Activated B cell treated with CpG ODN at 0.5 μM for 24 hours (primary cell): ENCODE data around the gene DDX3X. TPM values are rescaled to one million over a fixed set of nuclear protein-coding genes. Genes with fewer than 3 reads are reported as not detected.
"Not testable (repeated sequence)": the region's sequence is repeated elsewhere in the genome, so short reads cannot be mapped to it uniquely, and the experiment has no call there.

Experiments used
- ATAC-seq: fragments of 200-7000 bp; cut with Tn5 transposase; one replicate; pipeline ENCODE4 v1.10.0; 2021; ENCODE audit warnings: low read depth, mild to moderate bottlenecking, moderate library complexity
- CTCF ChIA-PET: fragments of 350-600 bp; sonication (Branson Sonifier 250); formaldehyde crosslinking; loops from one replicate; lab custom pipeline; 2021; ENCODE audit warnings: antibody characterized with exemption; lab: Charles Lee
- POLR2A ChIA-PET: fragments of 350-600 bp; sonication (Branson Sonifier 250); formaldehyde crosslinking; loops from one replicate; lab custom pipeline; 2021; ENCODE audit warnings: antibody characterized with exemption; lab: Charles Lee
- DNase-seq: peaks from one replicate; pipeline ENCODE4 v3.0.0; 2022
- H3K27ac Mint-ChIP-seq: one replicate; pipeline ENCODE4 v1.8.0; 2020; ENCODE audit warnings: mixed read lengths
- H3K27me3 Mint-ChIP-seq: one replicate; pipeline ENCODE4 v1.8.0; 2021; ENCODE audit warnings: mixed read lengths
- H3K36me3 Mint-ChIP-seq: one replicate; pipeline ENCODE4 v1.8.0; 2021; ENCODE audit warnings: low read depth, mixed read lengths
- H3K4me1 Mint-ChIP-seq: one replicate; pipeline ENCODE4 v1.8.0; 2021; ENCODE audit warnings: mixed read lengths
- H3K4me3 Mint-ChIP-seq: one replicate; pipeline ENCODE4 v1.8.0; 2020; ENCODE audit warnings: mild to moderate bottlenecking, mixed read lengths
- H3K9me3 Mint-ChIP-seq: one replicate; pipeline ENCODE4 v1.8.0; 2020; ENCODE audit warnings: mixed read lengths
- intact Hi-C: fragments of 100-400 bp; cut with micrococcal nuclease; formaldehyde crosslinking; loops from one replicate; pipeline ENCODE4 v1.15.1; 2024
- total RNA-seq: library from RNA; stranded (reverse); gene quantifications from 2 replicates; pipeline ENCODE4 v1.2.3, GENCODE V29; 2022
- TF ChIP-seq, protein P1 (sequence below): fragments of 200-600 bp; IDR thresholded peaks from one replicate; pipeline ENCODE4 v1.8.0; 2022; ENCODE audit warnings: antibody characterized with exemption, mild to moderate bottlenecking

DDX3X gene
- total RNA-seq, 1 donor from 2014 or later = 247 TPM

DNA sequence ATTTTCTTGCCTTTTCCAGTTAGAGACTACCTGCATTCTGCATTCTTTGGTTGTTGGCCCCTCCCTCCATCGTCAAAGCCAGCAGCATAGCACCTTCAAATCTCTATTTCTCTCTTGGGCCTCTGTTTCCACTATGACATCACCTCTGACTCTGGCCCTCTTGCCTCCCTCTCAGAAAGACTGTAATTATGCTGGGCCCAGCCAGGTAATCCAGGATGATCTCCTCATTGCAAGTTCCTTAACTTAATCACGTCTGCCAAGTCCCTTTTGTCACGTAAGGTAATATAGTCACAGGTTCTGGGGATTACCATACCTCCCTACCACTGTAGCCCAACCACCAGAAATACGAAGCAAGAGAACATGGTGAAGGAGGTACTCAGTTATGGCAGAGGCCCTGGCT lies 73.9 kb downstream of the DDX3X start:
- H3K27ac Mint-ChIP-seq = no peak overlapping the region
- H3K9me3 Mint-ChIP-seq = no peaks in the 10 kb centered on the region
- no peaks in the 10 kb centered on the region for H3K36me3 Mint-ChIP-seq
- intact Hi-C loops = no loop called here
- ATAC-seq (no peak), DNase-seq (no peak)
- H3K4me1 Mint-ChIP-seq = no peaks in the 10 kb centered on the region
- ChIA-PET CTCF (no interaction called here), POLR2A (no interaction called here)
- no peaks in the 10 kb centered on the region for H3K27me3 Mint-ChIP-seq
- TF ChIP-seq, protein P1, sequence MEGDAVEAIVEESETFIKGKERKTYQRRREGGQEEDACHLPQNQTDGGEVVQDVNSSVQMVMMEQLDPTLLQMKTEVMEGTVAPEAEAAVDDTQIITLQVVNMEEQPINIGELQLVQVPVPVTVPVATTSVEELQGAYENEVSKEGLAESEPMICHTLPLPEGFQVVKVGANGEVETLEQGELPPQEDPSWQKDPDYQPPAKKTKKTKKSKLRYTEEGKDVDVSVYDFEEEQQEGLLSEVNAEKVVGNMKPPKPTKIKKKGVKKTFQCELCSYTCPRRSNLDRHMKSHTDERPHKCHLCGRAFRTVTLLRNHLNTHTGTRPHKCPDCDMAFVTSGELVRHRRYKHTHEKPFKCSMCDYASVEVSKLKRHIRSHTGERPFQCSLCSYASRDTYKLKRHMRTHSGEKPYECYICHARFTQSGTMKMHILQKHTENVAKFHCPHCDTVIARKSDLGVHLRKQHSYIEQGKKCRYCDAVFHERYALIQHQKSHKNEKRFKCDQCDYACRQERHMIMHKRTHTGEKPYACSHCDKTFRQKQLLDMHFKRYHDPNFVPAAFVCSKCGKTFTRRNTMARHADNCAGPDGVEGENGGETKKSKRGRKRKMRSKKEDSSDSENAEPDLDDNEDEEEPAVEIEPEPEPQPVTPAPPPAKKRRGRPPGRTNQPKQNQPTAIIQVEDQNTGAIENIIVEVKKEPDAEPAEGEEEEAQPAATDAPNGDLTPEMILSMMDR = no peak
- H3K4me3 Mint-ChIP-seq = no peak overlapping the region

DNA sequence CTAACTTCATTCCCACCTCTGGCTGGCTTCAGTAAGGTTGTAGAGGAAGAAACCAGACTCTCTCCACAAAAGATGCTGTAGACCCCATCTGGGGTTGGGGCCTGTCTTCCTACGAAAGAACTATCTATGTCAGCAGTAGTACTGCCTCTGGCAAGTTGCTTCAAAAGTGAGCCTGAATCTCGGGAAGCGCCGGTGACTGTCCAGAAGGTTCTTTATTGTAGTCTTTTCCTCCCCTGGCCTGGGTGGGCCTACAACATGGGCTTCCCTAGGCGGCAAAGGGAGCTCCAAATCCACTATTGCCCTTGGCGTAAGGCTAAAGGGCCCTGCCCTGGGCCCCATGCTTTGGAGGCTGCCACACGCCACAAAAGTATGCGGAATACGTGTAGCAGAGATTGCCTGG lies 74.6 kb downstream of the DDX3X start:
- TF ChIP-seq, protein P1 = no peak
- ChIA-PET POLR2A (no interaction called here), CTCF (no interaction called here)
- no peak overlapping the region for H3K4me3 Mint-ChIP-seq
- no peaks in the 10 kb centered on the region for H3K36me3 Mint-ChIP-seq
- no peaks in the 10 kb centered on the region for H3K4me1 Mint-ChIP-seq
- intact Hi-C loops = no loop called here
- H3K9me3 Mint-ChIP-seq = no peaks in the 10 kb centered on the region
- ATAC-seq (no peak), DNase-seq (no peak)
- H3K27me3 Mint-ChIP-seq = no peaks in the 10 kb centered on the region
- H3K27ac Mint-ChIP-seq = no peak overlapping the region

DNA sequence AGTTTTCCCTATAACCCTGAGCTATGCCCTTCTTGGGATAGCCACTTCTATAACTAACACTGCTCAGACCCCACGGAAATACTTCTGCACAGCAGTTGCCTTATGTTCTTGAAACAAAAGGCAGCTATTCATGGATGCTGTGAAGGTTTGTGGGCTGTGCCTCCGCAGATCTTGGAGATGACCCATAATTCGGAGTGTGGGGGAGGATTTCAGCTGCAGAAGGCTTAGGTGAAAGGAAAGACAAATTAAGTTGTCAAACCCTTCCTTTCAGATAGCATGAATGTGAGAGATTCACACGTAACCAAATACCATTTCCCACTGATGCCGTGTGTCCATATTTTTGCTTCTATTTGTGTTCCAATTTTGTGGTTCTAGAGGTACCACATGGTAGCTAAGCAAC lies 75.0 kb downstream of the DDX3X start:
- Mint-ChIP-seq H3K4me1 (no peaks in the 10 kb centered on the region), H3K27ac (no peak overlapping the region), H3K4me3 (no peak overlapping the region), H3K27me3 (no peaks in the 10 kb centered on the region), H3K36me3 (no peaks in the 10 kb centered on the region), H3K9me3 (no peaks in the 10 kb centered on the region)
- ChIA-PET POLR2A (interaction anchor here (0.6 kb wide), 1 partner anchor 16 kb away, joined by 4 read pairs; no protein-coding TSS in a partner anchor), CTCF (no interaction called here)
- intact Hi-C loops = no loop called here
- TF ChIP-seq, protein P1 = no peak
- ATAC-seq = no peak
- no peak for DNase-seq

DNA sequence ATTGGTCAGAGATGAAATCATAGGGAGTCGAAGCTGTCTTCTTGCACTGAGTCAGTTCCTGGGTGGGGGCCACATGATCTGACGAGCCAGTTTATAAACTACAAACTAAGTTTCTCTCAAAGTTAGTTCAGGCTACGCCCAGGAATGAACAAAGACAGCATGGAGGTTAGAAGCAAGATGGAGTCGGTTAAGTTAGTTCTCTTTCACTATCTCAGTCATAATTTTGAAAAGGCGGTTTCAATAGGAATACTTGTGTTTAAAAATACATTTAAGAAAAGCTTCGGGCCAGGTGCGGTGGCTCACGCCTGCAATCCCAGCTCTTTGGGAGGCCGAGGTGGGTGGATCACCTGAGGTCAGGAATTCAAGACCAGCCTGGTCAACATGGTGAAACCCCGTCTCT lies 77.3 kb downstream of the DDX3X start:
- intact Hi-C loops, H3K36me3 Mint-ChIP-seq, DNase-seq, CTCF ChIA-PET, H3K27ac Mint-ChIP-seq, H3K4me1 Mint-ChIP-seq, ATAC-seq, H3K9me3 Mint-ChIP-seq, POLR2A ChIA-PET, H3K27me3 Mint-ChIP-seq, H3K4me3 Mint-ChIP-seq: not testable (repeated sequence)

DNA sequence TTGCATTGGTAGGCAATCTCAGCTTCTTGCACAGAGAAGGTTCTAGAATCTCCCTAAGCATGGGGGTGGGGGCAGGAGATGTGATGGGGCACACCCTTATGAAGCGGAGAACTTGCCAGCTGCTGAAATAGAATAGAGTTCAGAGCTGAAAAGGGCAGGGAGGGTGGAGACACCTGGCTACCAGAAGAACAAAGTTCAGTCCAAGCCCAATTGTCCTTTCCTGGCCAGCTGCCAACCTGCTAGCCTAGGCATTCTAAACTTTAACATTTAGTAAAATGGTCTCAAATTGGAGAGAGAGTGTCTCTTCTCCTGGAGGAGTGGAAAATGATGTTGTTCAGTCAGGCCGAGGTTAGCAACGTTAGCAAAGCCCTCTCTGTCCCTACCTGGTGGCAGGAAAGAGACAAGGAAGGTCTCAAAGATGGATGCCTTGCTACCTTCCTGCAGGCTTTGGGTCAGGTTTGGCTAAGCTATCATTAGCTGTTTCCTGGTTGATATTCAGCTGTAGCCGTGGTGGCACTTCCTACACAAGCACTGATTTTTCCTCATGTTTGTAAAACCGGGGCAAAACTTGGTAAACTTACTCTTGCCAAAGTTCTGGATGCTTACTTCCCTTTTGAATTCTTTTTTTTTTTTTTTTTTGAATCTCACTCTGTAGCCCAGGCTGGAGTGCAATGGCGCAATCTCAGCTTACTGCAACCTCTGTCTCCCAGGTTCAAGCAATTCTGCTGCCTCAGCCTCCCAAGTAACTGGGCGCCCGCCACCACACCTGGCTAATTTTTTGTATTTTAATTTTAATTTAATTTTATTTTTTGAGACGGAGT lies 78.5 kb downstream of the DDX3X start:
- no peaks in the 10 kb centered on the region for H3K36me3 Mint-ChIP-seq
- ChIA-PET POLR2A (interaction anchor here (0.7 kb wide), 2 partner anchors 57 to 897 kb away, joined by 4 to 5 read pairs; no protein-coding TSS in a partner anchor), CTCF (interaction anchor here (0.7 kb wide), 1 partner anchor 187 kb away, joined by 3 read pairs; no protein-coding TSS in a partner anchor)
- H3K4me1 Mint-ChIP-seq = no peaks in the 10 kb centered on the region
- intact Hi-C loops = no loop called here
- H3K9me3 Mint-ChIP-seq = no peaks in the 10 kb centered on the region
- no peak for DNase-seq
- no peak for ATAC-seq
- H3K4me3 Mint-ChIP-seq = no peak overlapping the region
- TF ChIP-seq, protein P1 = no peak
- no peak overlapping the region for H3K27ac Mint-ChIP-seq
- no peaks in the 10 kb centered on the region for H3K27me3 Mint-ChIP-seq

Other genes starting within 250 kb of the DDX3X start
- gene USP9X, start 248.7 kb upstream of the DDX3X start, total RNA-seq = 58.9 and 68.3 TPM in 2 replicates
- not detected in 2 replicates for gene NYX, start 113.2 kb downstream of the DDX3X start, total RNA-seq